IPS-18a (cell line): ENCODE measurements around the gene ASB10.

Source experiments
- H3K27ac ChIP-seq: one replicate; pipeline ENCODE4 v1.5.1; 2013; ENCODE audit warnings: low read length
- H3K27me3 ChIP-seq: one replicate; pipeline ENCODE4 v1.6.1; 2013; ENCODE audit warnings: mild to moderate bottlenecking, low read length; ENCODE audit not compliant: control insufficient read depth, insufficient read depth
- H3K36me3 ChIP-seq: one replicate; pipeline ENCODE4 v1.6.1; 2013; ENCODE audit warnings: low read depth, low read length; ENCODE audit not compliant: control insufficient read depth
- H3K4me1 ChIP-seq: one replicate; pipeline ENCODE4 v1.6.1; 2013; ENCODE audit warnings: low read depth, low read length; ENCODE audit not compliant: control insufficient read depth
- H3K4me3 ChIP-seq: one replicate; pipeline ENCODE4 v1.5.1; 2013; ENCODE audit warnings: low read length
- H3K9ac ChIP-seq: one replicate; pipeline ENCODE4 v1.6.1; 2013; ENCODE audit warnings: mild to moderate bottlenecking, low read length, moderate library complexity
- H3K9me3 ChIP-seq: one replicate; pipeline ENCODE4 v1.6.1; 2013; ENCODE audit warnings: low read depth, low read length; ENCODE audit not compliant: control insufficient read depth

The ASB10 gene

DNA sequence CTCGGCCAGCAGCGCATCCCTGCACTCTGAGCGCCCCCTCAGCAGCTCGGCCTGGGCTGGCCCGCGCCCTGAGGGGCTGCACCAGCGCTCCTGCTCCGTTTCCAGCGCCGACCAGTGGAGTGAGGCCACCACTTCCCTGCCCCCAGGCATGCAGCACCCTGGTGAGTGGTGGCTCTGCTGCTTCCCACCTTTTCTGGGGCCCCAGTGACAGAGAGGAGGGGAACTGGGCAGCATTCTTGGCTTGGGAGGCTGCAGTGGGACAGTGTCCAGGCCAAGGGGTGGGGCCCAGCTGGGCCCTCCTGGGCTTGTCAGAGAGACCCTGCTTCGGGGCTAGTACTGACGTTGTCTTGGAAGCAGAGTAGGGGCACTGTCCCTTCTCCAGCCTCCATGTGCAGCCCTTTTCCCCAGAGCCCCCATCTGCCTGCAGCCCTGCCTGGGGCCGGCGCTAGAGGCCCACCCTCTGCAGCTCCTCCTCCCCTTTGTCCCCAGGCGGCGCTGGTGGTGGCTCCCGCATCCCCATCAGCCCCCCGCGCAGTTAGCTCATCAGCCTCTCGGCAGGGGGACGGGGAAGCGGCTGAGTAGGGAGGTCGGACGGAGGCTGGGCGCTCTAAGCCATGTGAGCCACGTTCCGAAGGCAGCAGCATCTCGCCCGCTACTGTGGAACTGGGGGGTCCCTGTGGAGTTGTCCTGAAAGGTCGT, 48.7 kb downstream of the ASB10 start:
- Histone ChIP-seq H3K27me3 (no peaks in the 10 kb centered on the region), H3K4me1 (peaks cover 9% of the 10 kb centered on the region), H3K9me3 (no peaks in the 10 kb centered on the region), H3K4me3 (no peak overlapping the region), H3K36me3 (peaks cover 8% of the 10 kb centered on the region), H3K9ac (no peak overlapping the region), H3K27ac (no peak overlapping the region)

DNA sequence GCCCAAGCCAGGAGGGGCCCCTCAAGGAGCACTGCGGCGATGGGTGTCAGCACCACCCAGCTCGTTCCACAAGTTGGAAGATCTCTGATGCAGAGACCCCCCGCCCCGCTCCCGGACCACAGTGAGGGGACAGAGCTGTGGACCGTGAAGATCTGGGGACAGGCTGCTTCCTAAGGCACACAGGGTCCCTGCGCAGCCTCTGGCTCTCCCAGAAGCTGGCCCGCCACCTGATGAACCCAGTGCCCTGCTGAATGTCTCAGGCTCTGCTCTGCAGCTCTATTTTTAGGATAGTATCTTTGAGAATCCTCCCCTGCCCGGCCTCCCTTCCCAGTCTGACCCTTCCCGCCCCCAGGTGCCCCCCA, 49.3 kb downstream of the ASB10 start:
- Histone ChIP-seq H3K9me3 (no peaks in the 10 kb centered on the region), H3K4me1 (peaks cover 9% of the 10 kb centered on the region), H3K4me3 (no peak overlapping the region), H3K27ac (no peak overlapping the region), H3K27me3 (no peaks in the 10 kb centered on the region), H3K9ac (no peak overlapping the region), H3K36me3 (peaks cover 8% of the 10 kb centered on the region)

DNA sequence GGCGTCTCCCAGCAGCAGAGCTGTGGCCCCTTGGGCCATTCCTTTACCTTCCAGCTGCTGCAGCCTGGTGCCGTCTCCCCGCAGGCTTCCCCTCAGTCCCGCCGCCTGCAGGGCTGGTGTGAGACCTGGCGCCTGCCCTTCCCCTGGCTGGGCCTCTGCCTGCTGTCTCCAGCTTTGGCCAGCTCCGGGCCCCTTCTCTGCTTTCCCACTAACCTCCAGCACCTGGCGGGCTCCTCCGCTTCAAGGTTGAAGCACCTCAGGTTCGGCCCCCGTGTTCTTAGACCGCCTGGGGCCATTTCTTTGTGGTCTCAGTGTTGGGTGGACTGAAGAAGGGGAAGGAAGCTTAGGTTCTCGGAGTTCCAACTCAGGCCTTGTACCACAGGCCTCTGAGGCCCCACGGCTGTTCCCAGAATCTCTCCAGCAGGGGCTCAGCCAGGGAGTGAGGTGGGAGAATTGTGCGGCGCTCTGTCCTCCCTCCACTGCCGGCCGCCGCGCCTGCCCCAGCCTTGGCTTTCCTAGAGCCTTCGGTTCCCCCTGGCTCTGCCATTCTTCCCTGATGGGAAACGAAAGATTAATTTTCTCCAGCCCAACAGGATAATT, 49.9 kb downstream of the ASB10 start:
- Histone ChIP-seq H3K27ac (no peak overlapping the region), H3K9ac (no peak overlapping the region), H3K36me3 (peaks cover 8% of the 10 kb centered on the region), H3K4me1 (peaks cover 9% of the 10 kb centered on the region), H3K27me3 (no peaks in the 10 kb centered on the region), H3K4me3 (no peak overlapping the region), H3K9me3 (no peaks in the 10 kb centered on the region)

DNA sequence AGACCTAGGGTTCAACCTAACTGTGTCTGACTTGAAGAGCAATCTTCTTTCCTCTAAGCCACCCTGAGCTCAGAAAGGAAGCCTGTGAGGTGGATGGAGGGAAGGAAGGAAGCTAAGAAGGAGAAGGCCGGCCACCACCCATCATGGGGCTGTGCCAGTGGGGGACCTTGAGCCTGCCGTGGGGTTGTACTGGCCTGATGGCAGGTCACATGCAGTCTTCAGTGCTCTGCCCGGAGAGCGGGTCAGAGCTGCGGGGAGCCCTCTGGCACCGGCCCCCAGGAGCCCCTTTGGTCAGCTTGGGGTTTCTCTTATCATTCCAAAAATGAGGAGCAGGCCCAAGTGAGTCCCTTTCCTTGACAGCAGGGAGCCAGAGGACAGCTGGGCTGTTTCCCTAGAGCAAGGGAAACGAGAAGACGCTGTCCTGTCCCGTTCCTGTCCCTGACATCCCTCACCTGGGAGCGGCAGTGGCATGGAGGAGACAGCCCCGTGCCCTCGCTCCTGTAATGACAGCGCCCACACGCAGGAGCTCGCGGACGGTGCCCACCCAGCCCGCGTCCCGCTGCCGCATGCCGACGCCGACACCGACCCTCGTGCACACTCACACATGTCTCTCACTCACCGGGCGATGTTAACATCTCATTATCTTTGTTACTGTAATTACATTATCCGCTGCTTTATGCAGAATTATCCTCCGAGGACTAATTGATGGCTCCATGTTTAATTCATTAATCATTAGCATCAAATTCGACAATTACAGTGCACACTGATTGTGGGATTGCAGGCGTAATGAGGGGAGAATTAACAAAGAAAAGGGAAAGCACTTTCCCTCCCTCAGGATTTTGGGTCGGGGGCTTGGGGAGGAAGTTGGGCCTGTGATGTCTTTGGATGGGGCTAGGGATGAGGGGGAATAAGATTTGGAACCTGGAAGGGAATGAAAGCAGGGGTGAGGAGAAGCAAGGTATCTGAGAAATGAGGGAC, 50.9 kb downstream of the ASB10 start:
- Histone ChIP-seq H3K4me1 (peaks cover 9% of the 10 kb centered on the region), H3K9ac (no peak overlapping the region), H3K36me3 (peaks cover 8% of the 10 kb centered on the region), H3K9me3 (no peaks in the 10 kb centered on the region), H3K27me3 (no peaks in the 10 kb centered on the region), H3K4me3 (no peak overlapping the region), H3K27ac (no peak overlapping the region)

DNA sequence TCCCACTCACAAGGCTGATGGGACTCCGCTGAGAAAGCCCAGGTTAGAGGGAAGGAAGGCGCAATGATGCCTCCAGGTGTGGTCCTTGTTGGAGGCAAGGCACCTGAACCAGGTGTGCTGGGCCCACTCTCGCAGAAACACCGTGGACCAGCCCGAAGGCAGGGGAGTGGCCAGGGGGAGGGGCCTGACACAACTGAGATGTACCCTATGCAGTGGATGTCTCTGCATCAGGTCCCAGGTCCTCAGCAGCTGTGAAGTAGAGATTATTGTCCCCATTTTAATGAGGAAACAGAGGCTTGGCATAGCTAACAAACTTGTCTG, 51.6 kb downstream of the ASB10 start:
- Histone ChIP-seq H3K36me3 (peaks cover 8% of the 10 kb centered on the region), H3K27ac (no peak overlapping the region), H3K4me3 (no peak overlapping the region), H3K9ac (no peak overlapping the region), H3K27me3 (no peaks in the 10 kb centered on the region), H3K9me3 (no peaks in the 10 kb centered on the region), H3K4me1 (peaks cover 9% of the 10 kb centered on the region)

DNA sequence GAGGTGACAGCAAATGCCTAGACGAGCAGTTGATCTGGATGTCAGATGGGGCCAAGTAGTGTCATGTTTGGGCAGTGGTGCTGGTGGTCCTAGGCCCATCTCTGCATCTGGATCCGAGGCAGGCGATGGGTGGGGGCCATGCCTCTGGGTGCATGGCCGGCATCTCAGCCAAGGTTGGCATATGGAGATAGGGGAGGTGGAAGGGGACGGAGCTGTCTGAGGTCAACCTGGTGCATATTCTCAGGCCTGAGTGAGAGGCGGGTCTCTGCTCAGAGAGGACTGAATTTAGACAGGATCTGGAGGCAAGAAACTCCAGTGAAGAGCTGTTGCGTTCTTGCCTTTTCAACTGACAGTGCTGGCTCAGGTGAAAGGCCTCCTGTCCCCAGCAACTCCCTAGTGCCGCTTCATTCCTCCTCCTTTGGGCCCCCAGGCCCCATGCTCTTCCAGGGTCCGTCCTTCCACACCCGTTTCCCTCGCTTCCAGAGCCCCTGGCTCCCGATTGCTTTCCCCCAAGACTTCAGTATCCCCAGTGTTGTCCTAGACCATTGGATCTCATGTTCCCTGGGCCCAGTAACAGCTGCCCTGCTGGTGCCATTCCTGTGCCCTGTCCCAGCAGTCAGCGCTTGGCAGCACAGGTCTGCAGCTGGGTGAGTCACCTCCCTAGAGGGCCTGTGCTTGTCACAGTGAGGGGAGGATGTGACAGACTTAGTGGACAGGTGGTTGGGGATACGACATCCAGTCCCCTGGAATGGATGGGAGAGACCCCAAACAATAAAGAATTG, 52.1 kb downstream of the ASB10 start:
- H3K4me1 ChIP-seq: peaks cover 9% of the 10 kb centered on the region
- H3K9me3 ChIP-seq: no peaks in the 10 kb centered on the region
- peaks cover 8% of the 10 kb centered on the region for H3K36me3 ChIP-seq
- no peak overlapping the region for H3K4me3 ChIP-seq
- H3K27me3 ChIP-seq: no peaks in the 10 kb centered on the region
- no peak overlapping the region for H3K27ac ChIP-seq
- H3K9ac ChIP-seq: no peak overlapping the region

DNA sequence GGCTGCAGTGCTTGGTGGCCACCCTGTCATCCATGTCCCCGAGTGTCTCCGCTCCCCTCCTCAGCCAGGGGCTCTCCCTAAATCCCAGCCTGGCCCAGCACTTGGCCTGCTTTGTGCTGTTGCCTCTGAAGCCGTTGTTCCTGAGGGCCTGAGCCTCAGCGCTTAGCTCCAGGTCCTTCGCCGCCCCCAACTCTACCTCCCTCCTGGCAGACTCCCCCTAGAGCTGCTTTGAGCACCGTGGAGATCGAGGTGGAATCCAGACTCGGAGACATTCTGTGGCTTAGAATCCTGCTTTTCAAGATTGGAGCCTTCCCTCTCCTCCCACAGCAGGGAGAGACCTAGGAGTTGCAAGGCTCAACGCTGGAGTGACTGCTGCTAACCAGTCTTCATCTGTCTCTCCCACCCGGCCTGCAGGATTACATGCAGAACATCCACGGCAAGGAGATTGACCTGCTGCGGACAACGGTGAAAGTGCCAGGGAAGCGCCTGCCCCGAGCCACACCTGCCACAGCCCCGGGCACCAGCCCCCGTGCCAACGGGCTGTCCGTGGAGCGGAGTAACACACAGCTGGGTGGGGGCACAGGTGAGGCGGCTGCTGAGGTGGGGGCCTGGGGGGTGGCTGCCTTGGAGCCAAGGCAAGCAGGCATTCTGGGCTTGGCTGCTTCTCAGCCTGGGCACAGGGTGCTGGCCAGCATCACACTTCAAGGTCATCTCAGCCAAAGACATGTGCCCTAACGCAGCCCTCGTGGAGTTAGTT, 52.9 kb downstream of the ASB10 start:
- peaks cover 8% of the 10 kb centered on the region for H3K36me3 ChIP-seq
- H3K4me3 ChIP-seq: no peak overlapping the region
- H3K27ac ChIP-seq: no peak overlapping the region
- H3K9ac ChIP-seq: no peak overlapping the region
- no peaks in the 10 kb centered on the region for H3K9me3 ChIP-seq
- H3K27me3 ChIP-seq: no peaks in the 10 kb centered on the region
- H3K4me1 ChIP-seq: peaks cover 9% of the 10 kb centered on the region

DNA sequence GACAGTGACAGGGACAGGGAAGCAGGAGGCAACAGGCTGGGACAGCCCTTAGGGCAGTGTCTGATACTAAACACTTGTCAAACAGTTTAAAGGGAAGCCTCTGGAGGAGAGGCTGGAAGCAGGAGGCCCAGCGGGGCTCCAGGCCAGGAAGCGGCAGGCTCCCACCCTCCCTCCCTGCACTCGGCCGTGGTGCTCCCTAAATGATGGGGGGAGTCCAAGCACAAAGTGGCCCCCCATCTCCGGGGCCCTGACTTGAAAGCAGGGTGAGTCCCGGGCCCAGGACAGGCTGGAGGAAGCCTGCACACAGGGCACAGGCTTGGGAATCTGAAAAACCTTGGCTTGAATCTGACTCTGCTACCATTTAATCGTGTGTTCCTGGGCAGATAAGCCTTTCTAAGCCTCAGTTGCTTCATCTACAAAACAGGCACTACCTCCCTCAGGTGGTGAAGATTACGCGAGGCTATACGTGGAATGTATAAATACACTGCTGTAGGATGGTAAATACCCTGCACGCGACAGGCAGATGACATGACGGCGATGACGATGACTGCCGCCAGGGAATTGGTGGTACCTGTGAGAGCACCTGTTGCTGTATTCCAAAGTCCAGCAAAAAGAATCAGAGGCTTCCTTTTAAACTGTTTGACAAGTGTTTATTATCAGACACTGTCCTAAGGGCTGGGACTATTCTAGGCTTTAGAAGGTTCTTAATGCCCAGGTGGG, 53.6 kb downstream of the ASB10 start:
- Histone ChIP-seq H3K36me3 (peaks cover 8% of the 10 kb centered on the region), H3K4me1 (peaks cover 4% of the 10 kb centered on the region), H3K27me3 (no peaks in the 10 kb centered on the region), H3K9ac (no peak overlapping the region), H3K4me3 (no peak overlapping the region), H3K9me3 (no peaks in the 10 kb centered on the region), H3K27ac (no peak overlapping the region)

DNA sequence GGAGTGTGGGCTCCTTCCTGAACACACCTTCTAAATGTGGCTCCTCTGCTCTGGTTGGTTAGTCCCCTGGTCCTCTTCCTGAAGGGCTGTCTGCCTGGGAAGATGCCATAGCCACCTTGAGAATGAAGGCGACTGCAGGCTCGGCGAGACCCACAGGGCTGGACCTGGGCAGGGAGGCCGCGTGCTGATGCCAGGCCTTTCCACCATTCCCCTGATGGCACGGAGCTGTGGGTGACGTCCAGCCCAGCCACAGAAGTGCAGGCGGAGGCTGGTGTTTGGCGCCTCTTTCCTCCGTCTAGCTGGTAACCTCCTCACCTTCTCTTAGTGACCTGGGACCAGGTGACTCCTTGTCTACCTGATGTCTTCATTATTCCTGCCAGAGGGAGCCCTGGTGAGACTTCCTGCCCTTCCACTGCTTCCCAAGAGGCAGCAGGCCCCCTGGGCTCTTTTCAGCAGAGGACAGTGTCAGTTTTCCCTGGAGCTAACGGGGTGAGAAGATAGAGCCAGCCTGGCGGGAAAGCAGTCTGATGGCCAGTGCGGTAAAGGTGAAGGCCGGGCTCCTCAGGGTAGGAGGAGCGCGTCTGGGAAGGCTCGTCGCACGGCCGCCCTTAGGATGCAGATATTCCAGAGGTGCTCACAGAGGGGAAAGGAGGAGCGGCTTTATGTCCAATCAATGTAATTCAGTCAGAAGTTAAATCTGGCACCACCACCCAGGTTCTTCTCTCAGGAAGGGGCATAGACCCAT, 54.4 kb downstream of the ASB10 start:
- Histone ChIP-seq H3K9ac (no peak overlapping the region), H3K27me3 (no peaks in the 10 kb centered on the region), H3K9me3 (no peaks in the 10 kb centered on the region), H3K36me3 (peaks cover 8% of the 10 kb centered on the region), H3K27ac (no peak overlapping the region), H3K4me1 (no peaks in the 10 kb centered on the region), H3K4me3 (no peak overlapping the region)
